Activated CD8-positive, alpha-beta T cell treated with anti-CD3 and anti-CD28 coated beads for 36 hours (primary cell): ENCODE data around the gene COMP. TPM values are rescaled to one million over a fixed set of nuclear protein-coding genes. Genes with fewer than 3 reads are reported as not detected.

Experiments used
- ATAC-seq: fragments of 200-7000 bp; cut with Tn5 transposase; one replicate; pipeline ENCODE4 v1.10.0; 2021; ENCODE audit warnings: mild to moderate bottlenecking, moderate library complexity
- CTCF ChIA-PET: fragments of 350-600 bp; sonication (Branson Sonifier 250); formaldehyde crosslinking; loops from one replicate; lab custom pipeline; 2021; ENCODE audit warnings: antibody characterized with exemption; lab: Charles Lee
- POLR2A ChIA-PET: fragments of 350-600 bp; sonication (Branson Sonifier 250); formaldehyde crosslinking; loops from one replicate; lab custom pipeline; 2021; ENCODE audit warnings: antibody characterized with exemption; lab: Charles Lee
- DNase-seq: peaks from one replicate; pipeline ENCODE4 v3.0.0-alpha.2; 2020
- H3K27ac Mint-ChIP-seq: one replicate; pipeline ENCODE4 v1.8.0; 2021; ENCODE audit warnings: mild to moderate bottlenecking, mixed read lengths
- H3K27me3 Mint-ChIP-seq: one replicate; pipeline ENCODE4 v1.8.0; 2021; ENCODE audit warnings: mixed read lengths
- H3K36me3 Mint-ChIP-seq: one replicate; pipeline ENCODE4 v1.8.0; 2021; ENCODE audit warnings: low read depth, mixed read lengths
- H3K4me1 Mint-ChIP-seq: one replicate; pipeline ENCODE4 v1.8.0; 2021; ENCODE audit warnings: low read depth, mixed read lengths
- H3K4me3 Mint-ChIP-seq: one replicate; pipeline ENCODE4 v1.8.0; 2021; ENCODE audit warnings: mild to moderate bottlenecking, moderate library complexity, mixed read lengths
- H3K9me3 Mint-ChIP-seq: one replicate; pipeline ENCODE4 v1.8.0; 2021; ENCODE audit warnings: mixed read lengths
- CTCF ChIP-seq: fragments of 200-600 bp; IDR thresholded peaks from one replicate; pipeline ENCODE4 v1.8.0; 2022; ENCODE audit warnings: antibody characterized with exemption, mild to moderate bottlenecking
- intact Hi-C: fragments of 100-400 bp; cut with micrococcal nuclease; formaldehyde crosslinking; loops from one replicate; pipeline ENCODE4 v1.10.0; 2022
- total RNA-seq, 2 experiments: library from RNA; stranded (reverse); gene quantifications; one replicate each; pipeline ENCODE4 v1.2.3, GENCODE V29; 2021

COMP gene
- total RNA-seq, 2 experiments from 2014 or later = not detected

- intact Hi-C loops = no loop called here
- Mint-ChIP-seq H3K27ac (no peak overlapping the region), H3K9me3 (no peaks in the 10 kb centered on the region), H3K4me3 (no peak overlapping the region), H3K4me1 (no peaks in the 10 kb centered on the region), H3K27me3 (peaks cover 15% of the 10 kb centered on the region), H3K36me3 (no peaks in the 10 kb centered on the region)
- ChIA-PET CTCF (no interaction called here), POLR2A (no interaction called here)
- DNase-seq (no peak), ATAC-seq (no peak)
- TF ChIP-seq CTCF = no peak
These were observed 8.4 kb upstream of the COMP start for GRCh38 chr19:18799389-18799970.

GRCh38 chr19:18798384-18799352 lies 7.6 kb upstream of the COMP start:
- H3K27me3 Mint-ChIP-seq = peaks cover 19% of the 10 kb centered on the region
- CTCF ChIA-PET = no interaction called here
- TF ChIP-seq CTCF = no peak
- DNase-seq = no peak
- H3K4me1 Mint-ChIP-seq = no peaks in the 10 kb centered on the region
- intact Hi-C loops = no loop called here
- POLR2A ChIA-PET = no interaction called here
- H3K36me3 Mint-ChIP-seq = no peaks in the 10 kb centered on the region
- no peak overlapping the region for H3K27ac Mint-ChIP-seq
- ATAC-seq = no peak
- H3K4me3 Mint-ChIP-seq = no peak overlapping the region
- no peaks in the 10 kb centered on the region for H3K9me3 Mint-ChIP-seq

GRCh38 chr19:18796239-18796638 lies 5.1 kb upstream of the COMP start:
- POLR2A ChIA-PET = no interaction called here
- ATAC-seq = no peak
- intact Hi-C loops = no loop called here
- Mint-ChIP-seq H3K27me3 (peaks cover 35% of the 10 kb centered on the region), H3K4me3 (no peak overlapping the region), H3K4me1 (no peaks in the 10 kb centered on the region), H3K36me3 (no peaks in the 10 kb centered on the region), H3K9me3 (no peaks in the 10 kb centered on the region), H3K27ac (no peak overlapping the region)
- TF ChIP-seq CTCF = no peak
- DNase-seq = no peak
- CTCF ChIA-PET = no interaction called here

- intact Hi-C loops = no loop called here
- H3K4me3 Mint-ChIP-seq = no peak overlapping the region
- POLR2A ChIA-PET = no interaction called here
- no peak for TF ChIP-seq CTCF
- ATAC-seq (no peak), DNase-seq (peak; percentile 20)
- peaks cover 42% of the 10 kb centered on the region for H3K27me3 Mint-ChIP-seq
- H3K36me3 Mint-ChIP-seq = no peaks in the 10 kb centered on the region
- H3K4me1 Mint-ChIP-seq = peaks cover 2% of the 10 kb centered on the region
- CTCF ChIA-PET = no interaction called here
- no peak overlapping the region for H3K27ac Mint-ChIP-seq
- H3K9me3 Mint-ChIP-seq = no peaks in the 10 kb centered on the region
These were observed 4.4 kb upstream of the COMP start for GRCh38 chr19:18795540-18795939.

GRCh38 chr19:18794692-18795091 lies 3.6 kb upstream of the COMP start:
- H3K9me3 Mint-ChIP-seq = no peaks in the 10 kb centered on the region
- intact Hi-C loops = no loop called here
- peaks cover 7% of the 10 kb centered on the region for H3K4me1 Mint-ChIP-seq
- H3K36me3 Mint-ChIP-seq = no peaks in the 10 kb centered on the region
- DNase-seq (no peak), ATAC-seq (no peak)
- no peak overlapping the region for H3K27ac Mint-ChIP-seq
- no peak overlapping the region for H3K4me3 Mint-ChIP-seq
- no peak for TF ChIP-seq CTCF
- POLR2A ChIA-PET = no interaction called here
- H3K27me3 Mint-ChIP-seq = peaks cover 48% of the 10 kb centered on the region
- CTCF ChIA-PET = no interaction called here
